ENCODE data around the gene SCGB1D2. TPM values are rescaled to one million over a fixed set of nuclear protein-coding genes. Genes with fewer than 3 reads are reported as not detected.

SCGB1D2 gene
- total RNA-seq, 1 donor from 2014 or later, result not detected

DNA sequence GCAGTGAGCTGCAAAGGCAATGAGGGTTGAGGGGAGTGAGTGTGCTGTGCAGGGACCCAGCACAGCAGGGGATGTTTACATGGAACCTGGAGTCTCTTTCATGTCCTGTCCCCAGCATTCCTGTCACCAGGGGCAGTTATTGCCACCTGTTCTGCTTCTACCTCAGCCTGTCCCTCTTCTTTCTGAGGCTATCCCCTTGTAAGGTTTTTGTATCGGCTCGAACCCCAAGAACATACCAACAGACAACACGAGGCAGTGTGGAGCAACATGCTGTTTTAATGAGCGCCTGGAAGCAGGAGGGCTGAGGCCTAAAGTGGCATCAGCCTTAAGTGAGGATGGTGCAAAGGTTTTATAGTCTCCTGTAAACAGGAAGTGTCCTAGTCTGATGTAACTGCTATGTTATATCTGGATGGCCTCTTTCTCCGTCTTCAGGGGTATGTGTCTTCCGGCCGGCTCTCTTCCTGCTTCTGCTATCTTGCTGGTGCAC lies 31.8 kb downstream of the SCGB1D2 start:
- no peaks in the 10 kb centered on the region for H3K36me3 ChIP-seq (ENCODE audit: control insufficient read depth, insufficient read depth, low read length)
- no peak overlapping the region for H3K4me3 ChIP-seq (ENCODE audit: low read depth, low read length)
- TF ChIP-seq, protein P1, sequence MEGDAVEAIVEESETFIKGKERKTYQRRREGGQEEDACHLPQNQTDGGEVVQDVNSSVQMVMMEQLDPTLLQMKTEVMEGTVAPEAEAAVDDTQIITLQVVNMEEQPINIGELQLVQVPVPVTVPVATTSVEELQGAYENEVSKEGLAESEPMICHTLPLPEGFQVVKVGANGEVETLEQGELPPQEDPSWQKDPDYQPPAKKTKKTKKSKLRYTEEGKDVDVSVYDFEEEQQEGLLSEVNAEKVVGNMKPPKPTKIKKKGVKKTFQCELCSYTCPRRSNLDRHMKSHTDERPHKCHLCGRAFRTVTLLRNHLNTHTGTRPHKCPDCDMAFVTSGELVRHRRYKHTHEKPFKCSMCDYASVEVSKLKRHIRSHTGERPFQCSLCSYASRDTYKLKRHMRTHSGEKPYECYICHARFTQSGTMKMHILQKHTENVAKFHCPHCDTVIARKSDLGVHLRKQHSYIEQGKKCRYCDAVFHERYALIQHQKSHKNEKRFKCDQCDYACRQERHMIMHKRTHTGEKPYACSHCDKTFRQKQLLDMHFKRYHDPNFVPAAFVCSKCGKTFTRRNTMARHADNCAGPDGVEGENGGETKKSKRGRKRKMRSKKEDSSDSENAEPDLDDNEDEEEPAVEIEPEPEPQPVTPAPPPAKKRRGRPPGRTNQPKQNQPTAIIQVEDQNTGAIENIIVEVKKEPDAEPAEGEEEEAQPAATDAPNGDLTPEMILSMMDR (IDR thresholded peaks at IDR 0.05; ENCODE audit: insufficient read depth, low read length, poor library complexity, severe bottlenecking), result no peak
- H3K27me3 ChIP-seq (ENCODE audit: control insufficient read depth, insufficient read depth, low read length), result no peaks in the 10 kb centered on the region
- DNase-seq (ENCODE audit: low read depth), result no peak

DNA sequence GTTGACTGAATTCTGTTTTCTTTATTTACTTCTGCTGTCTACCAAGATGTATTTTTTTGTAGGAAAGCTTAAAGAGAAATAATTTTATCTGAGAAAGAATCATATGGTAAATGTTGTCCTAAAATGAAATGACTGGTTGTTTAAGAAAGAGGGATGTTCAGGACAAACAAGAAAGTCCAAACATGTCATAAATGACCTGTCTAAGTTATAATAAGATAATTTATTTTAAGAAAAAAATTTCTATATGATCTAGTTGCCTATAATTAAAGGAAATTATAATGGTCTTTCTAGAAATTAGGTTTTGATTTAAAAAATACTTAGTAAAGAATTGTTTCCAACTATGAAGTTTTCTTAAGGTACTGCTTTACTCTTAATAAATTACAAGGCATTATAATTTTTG lies 38.4 kb downstream of the SCGB1D2 start:
- Histone ChIP-seq H3K27me3 (ENCODE audit: control insufficient read depth, insufficient read depth, low read length) (no peaks in the 10 kb centered on the region), H3K4me3 (ENCODE audit: low read depth, low read length) (no peak overlapping the region), H3K36me3 (ENCODE audit: control insufficient read depth, insufficient read depth, low read length) (no peaks in the 10 kb centered on the region)
- TF ChIP-seq, protein P1 (IDR thresholded peaks at IDR 0.05; ENCODE audit: insufficient read depth, low read length, poor library complexity, severe bottlenecking), result no peak
- DNase-seq (ENCODE audit: low read depth), result no peak

Other genes with a start within 250 kb of the SCGB1D2 start
- gene INCENP, start 118.2 kb upstream of the SCGB1D2 start, total RNA-seq, result 16.1 and 18.8 TPM in 2 replicates
- not detected in 2 replicates for gene SCGB1D1, start 52.0 kb upstream of the SCGB1D2 start, total RNA-seq
- not detected in 2 replicates for gene SCGB2A1, start 33.6 kb upstream of the SCGB1D2 start, total RNA-seq
- not detected in 2 replicates for gene SCGB2A2, start 27.9 kb downstream of the SCGB1D2 start, total RNA-seq
- gene SCGB1D4, start 56.8 kb downstream of the SCGB1D2 start, total RNA-seq, result not detected in 2 replicates
- 20.3 and 21.7 TPM in 2 replicates for gene ASRGL1, start 95.2 kb downstream of the SCGB1D2 start, total RNA-seq
- not detected in 2 replicates for gene SCGB1A1, start 176.8 kb downstream of the SCGB1D2 start, total RNA-seq